Breast epithelium (tissue), 4 donors: ENCODE data around the gene MYO1C. TPM values are rescaled to one million over a fixed set of nuclear protein-coding genes. Genes with fewer than 3 reads are reported as not detected.
A peak's percentile ranks its signal among the peaks of the same experiment; 100 is the strongest.

Source experiments
- DNase-seq, 2 donors: peaks; one replicate each; pipeline ENCODE4 v3.0.0-alpha.2; 2019; ENCODE audit warnings: low spot score in 2 of 2
- H3K27ac ChIP-seq, 2 donors: fragments of 200-600 bp; sonication (generic) in 1 of 2; one replicate each; pipeline ENCODE4 v1.5.1; 2016 to 2019; ENCODE audit warnings: mild to moderate bottlenecking in 1 of 2
- H3K27me3 ChIP-seq, 2 donors: fragments of 200-600 bp; sonication (generic) in 1 of 2; one replicate each; pipeline versions ENCODE4 v1.5.1 to v1.6.0; 2017 to 2019; ENCODE audit warnings: control low read depth in 1 of 2, mild to moderate bottlenecking in 1 of 2
- H3K36me3 ChIP-seq: fragments of 200-600 bp; one replicate; pipeline ENCODE4 v1.5.1; 2019
- H3K4me1 ChIP-seq, 2 donors: fragments of 200-600 bp; sonication (generic); one replicate each; pipeline ENCODE4 v1.5.1; 2016 to 2019; ENCODE audit warnings: control low read depth in 1 of 2
- H3K4me3 ChIP-seq, 3 donors: fragments of 200-600 bp; sonication (generic); 1 replicate in 2 of 3; 2 replicates in 1 of 3; pipeline ENCODE4 v1.5.1; 2016 to 2019; ENCODE audit warnings: mild to moderate bottlenecking in 3 of 3, moderate library complexity in 2 of 3
- H3K9me3 ChIP-seq, 2 donors: fragments of 200-600 bp; sonication (generic) in 1 of 2; one replicate each; pipeline ENCODE4 v1.5.1; 2016 to 2019; ENCODE audit warnings: control low read depth in 1 of 2
- POLR2A ChIP-seq: fragments of 450-650 bp; IDR thresholded peaks from one replicate; pipeline ENCODE4 v1.6.1; 2016; ENCODE audit warnings: antibody characterized with exemption, mild to moderate bottlenecking, moderate library complexity
- POLR2AphosphoS5 ChIP-seq, 3 donors: sonication (generic); formaldehyde crosslinking; IDR thresholded peaks; one replicate each; pipeline ENCODE4 v1.6.1; 2017; ENCODE audit warnings: antibody characterized with exemption in 3 of 3
- intact Hi-C: fragments of 100-400 bp; cut with DNase I; formaldehyde crosslinking; loops from one replicate; pipeline ENCODE4 v1.15.1; 2023; ENCODE audit warnings: low total_unique reads
- total RNA-seq, 3 donors: library from RNA; depleted of rRNA; stranded (reverse); fragments of >200 nt; gene quantifications; one replicate each; pipeline ENCODE4 v1.1.0, GENCODE V29; 2016
- TF ChIP-seq, protein P1 (sequence below), 3 donors: fragments of 450-650 bp; IDR thresholded peaks; one replicate each; pipeline ENCODE4 v1.5.1; 2016 to 2017; ENCODE audit warnings: antibody characterized with exemption in 3 of 3, mild to moderate bottlenecking in 3 of 3, moderate library complexity in 3 of 3

MYO1C gene, protein sequence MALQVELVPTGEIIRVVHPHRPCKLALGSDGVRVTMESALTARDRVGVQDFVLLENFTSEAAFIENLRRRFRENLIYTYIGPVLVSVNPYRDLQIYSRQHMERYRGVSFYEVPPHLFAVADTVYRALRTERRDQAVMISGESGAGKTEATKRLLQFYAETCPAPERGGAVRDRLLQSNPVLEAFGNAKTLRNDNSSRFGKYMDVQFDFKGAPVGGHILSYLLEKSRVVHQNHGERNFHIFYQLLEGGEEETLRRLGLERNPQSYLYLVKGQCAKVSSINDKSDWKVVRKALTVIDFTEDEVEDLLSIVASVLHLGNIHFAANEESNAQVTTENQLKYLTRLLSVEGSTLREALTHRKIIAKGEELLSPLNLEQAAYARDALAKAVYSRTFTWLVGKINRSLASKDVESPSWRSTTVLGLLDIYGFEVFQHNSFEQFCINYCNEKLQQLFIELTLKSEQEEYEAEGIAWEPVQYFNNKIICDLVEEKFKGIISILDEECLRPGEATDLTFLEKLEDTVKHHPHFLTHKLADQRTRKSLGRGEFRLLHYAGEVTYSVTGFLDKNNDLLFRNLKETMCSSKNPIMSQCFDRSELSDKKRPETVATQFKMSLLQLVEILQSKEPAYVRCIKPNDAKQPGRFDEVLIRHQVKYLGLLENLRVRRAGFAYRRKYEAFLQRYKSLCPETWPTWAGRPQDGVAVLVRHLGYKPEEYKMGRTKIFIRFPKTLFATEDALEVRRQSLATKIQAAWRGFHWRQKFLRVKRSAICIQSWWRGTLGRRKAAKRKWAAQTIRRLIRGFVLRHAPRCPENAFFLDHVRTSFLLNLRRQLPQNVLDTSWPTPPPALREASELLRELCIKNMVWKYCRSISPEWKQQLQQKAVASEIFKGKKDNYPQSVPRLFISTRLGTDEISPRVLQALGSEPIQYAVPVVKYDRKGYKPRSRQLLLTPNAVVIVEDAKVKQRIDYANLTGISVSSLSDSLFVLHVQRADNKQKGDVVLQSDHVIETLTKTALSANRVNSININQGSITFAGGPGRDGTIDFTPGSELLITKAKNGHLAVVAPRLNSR
- total RNA-seq = 100 to 1,000 TPM in 2 of 3 donors, 10 to 100 TPM in 1; 99.5 to 235 (median 137) TPM

DNA sequence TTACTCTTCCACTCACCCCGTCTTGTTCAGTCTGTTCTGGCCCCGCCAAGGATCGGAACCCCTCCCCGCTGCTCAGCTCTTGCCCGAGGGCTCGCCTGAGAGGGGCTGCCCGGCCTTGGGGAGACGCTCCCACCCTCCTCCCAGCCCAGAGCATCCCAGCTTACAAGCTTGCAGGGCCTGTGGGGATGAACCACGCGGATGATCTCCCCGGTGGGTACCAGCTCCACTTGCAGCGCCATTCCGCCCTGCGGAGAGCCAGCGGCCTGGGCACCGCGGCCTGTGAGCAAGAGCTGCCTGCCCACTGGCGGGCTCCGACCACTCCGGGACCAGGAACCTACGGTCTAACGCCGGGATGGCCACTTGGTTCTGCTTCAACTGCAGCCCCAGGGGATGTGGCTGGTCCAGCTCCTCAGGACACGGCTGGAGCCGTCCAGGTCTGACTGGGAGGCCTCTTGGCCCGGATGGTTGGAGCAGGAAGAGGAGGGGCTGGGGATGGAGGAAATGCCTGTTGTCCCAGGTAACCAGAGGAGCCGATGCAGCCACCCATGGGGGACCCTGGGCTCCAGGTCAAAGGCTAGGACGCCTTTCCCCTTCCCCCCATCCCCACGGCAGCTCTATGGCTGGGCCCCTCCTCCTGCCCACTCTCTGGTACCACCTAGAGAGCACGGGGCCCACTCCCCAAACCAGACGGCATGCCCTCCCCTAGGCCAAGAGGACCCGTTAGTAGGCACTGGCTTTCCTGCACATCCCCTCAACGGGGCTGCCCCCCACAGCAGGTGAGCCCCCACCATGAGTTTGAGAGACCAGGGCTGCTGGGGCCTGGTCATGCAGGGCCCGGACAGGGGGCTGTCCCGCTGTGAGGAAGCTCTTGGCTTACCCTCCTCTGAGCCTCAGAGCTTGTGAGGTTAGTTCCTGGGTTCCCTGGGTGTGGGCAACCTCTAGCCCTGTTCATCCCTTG lies at the start of gene MYO1C:
MYO1C (minus strand) TSS at position 438 of the 958 bp plus-strand sequence; CDS start at position 239, 199 bp downstream.
- Histone ChIP-seq H3K4me1 (peaks cover 12 to 17% of the 10 kb centered on the region in 2 donors), H3K36me3 (no peaks in the 10 kb centered on the region), H3K27ac (peak within 1 kb of the TSS; percentile 90 to 96), H3K27me3 (no peaks in the 10 kb centered on the region), H3K4me3 (peak within 1 kb of the TSS; percentile 67 to 83 (median 76)), H3K9me3 (no peaks in the 10 kb centered on the region)
- intact Hi-C loops = no loop called here
- DNase-seq = no peak
- TF ChIP-seq POLR2A (peak; percentile 1), POLR2AphosphoS5 (IDR thresholded peaks at IDR 0.05) (no peak)
- TF ChIP-seq, protein P1, sequence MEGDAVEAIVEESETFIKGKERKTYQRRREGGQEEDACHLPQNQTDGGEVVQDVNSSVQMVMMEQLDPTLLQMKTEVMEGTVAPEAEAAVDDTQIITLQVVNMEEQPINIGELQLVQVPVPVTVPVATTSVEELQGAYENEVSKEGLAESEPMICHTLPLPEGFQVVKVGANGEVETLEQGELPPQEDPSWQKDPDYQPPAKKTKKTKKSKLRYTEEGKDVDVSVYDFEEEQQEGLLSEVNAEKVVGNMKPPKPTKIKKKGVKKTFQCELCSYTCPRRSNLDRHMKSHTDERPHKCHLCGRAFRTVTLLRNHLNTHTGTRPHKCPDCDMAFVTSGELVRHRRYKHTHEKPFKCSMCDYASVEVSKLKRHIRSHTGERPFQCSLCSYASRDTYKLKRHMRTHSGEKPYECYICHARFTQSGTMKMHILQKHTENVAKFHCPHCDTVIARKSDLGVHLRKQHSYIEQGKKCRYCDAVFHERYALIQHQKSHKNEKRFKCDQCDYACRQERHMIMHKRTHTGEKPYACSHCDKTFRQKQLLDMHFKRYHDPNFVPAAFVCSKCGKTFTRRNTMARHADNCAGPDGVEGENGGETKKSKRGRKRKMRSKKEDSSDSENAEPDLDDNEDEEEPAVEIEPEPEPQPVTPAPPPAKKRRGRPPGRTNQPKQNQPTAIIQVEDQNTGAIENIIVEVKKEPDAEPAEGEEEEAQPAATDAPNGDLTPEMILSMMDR (IDR thresholded peaks at IDR 0.05) = no peak

DNA sequence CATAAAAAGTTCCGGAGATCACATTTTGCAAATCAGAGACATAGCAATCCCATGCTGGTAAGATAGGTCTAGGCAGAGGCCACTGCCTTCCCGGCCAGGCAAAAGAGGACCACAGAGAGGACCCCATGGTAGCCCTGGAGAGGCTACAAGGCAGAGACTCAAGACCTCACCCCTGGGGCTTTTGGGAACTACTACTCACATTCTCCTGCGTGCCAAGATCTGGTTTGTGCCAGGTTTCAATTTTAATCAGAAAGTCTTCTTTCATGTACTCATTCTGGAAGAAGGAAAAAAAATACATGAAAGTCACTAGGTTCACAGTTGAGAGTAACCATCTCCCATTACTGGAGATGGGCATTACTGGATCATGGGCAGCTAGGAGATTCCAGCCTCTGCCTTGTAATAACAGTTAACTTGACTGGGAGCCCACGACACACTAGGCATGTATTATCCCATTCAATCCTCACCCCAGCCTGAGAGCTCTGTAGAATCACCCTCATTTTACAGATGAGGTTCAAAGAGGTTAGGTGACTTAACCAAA lies 49.0 kb upstream of the MYO1C start:
- no peak for TF ChIP-seq POLR2A
- TF ChIP-seq, protein P1 (IDR thresholded peaks at IDR 0.05) = no peak
- no peak for TF ChIP-seq POLR2AphosphoS5 (IDR thresholded peaks at IDR 0.05)
- H3K27me3 ChIP-seq = no peaks in the 10 kb centered on the region
- no peak overlapping the region for H3K4me3 ChIP-seq
- intact Hi-C loops = no loop called here
- no peaks in the 10 kb centered on the region for H3K36me3 ChIP-seq
- DNase-seq = no peak
- no peaks in the 10 kb centered on the region for H3K4me1 ChIP-seq
- H3K27ac ChIP-seq = no peak overlapping the region
- no peaks in the 10 kb centered on the region for H3K9me3 ChIP-seq

DNA sequence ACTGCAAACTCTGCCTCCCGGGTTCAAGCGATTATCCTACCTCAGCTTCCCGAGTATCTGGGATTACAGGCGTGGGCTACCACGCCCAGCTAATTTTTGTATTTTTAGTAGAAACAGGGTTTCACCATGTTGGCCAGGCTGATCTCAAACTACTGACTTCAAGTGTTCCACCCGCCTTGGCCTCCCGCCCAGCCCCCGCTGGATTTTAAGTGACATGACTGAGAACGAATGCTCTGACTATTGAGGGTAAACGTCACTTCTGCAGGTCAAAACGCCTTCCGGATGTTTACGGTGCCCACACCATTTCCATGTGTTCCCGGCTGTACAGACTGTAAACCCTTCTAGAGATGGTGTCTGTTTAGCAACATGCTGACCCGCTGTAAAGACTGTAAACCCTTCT lies 47.3 kb upstream of the MYO1C start:
- intact Hi-C loops = no loop called here
- no peaks in the 10 kb centered on the region for H3K36me3 ChIP-seq

DNA sequence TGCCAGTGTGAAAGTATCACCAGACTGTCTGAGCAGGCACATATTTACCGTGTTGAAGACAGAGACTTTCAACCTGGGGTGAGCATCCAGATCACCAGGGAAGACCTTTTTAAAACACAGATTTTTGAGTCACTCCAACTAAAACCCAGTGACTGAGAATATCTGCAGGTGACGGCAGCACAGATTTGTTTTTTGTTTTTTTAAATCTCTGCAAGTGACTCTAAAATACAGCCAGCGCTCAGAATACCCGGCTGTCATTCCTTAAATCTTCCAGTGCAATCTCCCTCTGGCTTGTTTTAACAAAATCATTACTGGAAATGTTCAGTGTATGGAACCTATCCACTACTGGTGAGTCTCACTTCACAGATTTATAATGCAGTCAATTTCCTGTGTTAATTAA lies 43.3 kb upstream of the MYO1C start:
- intact Hi-C loops = no loop called here
- no peak overlapping the region for H3K27ac ChIP-seq
- no peaks in the 10 kb centered on the region for H3K4me1 ChIP-seq
- H3K9me3 ChIP-seq = no peaks in the 10 kb centered on the region
- peaks cover 7% of the 10 kb centered on the region for H3K36me3 ChIP-seq
- no peak for DNase-seq
- TF ChIP-seq POLR2AphosphoS5 (IDR thresholded peaks at IDR 0.05) = no peak
- TF ChIP-seq, protein P1 (IDR thresholded peaks at IDR 0.05) = no peak
- TF ChIP-seq POLR2A = no peak
- H3K27me3 ChIP-seq = no peaks in the 10 kb centered on the region
- no peak overlapping the region for H3K4me3 ChIP-seq

More for the DNA sequence above, 47.3 kb upstream of the MYO1C start:
- TF ChIP-seq, protein P1 (IDR thresholded peaks at IDR 0.05) = no peak
- TF ChIP-seq POLR2A (no peak), POLR2AphosphoS5 (IDR thresholded peaks at IDR 0.05) (no peak)
- H3K27ac ChIP-seq = no peak overlapping the region
- H3K27me3 ChIP-seq = no peaks in the 10 kb centered on the region
- no peak overlapping the region for H3K4me3 ChIP-seq
- H3K9me3 ChIP-seq = no peaks in the 10 kb centered on the region
- H3K4me1 ChIP-seq = no peaks in the 10 kb centered on the region
- no peak for DNase-seq
